ENCODE measurements around the gene STAT3.

DNA sequence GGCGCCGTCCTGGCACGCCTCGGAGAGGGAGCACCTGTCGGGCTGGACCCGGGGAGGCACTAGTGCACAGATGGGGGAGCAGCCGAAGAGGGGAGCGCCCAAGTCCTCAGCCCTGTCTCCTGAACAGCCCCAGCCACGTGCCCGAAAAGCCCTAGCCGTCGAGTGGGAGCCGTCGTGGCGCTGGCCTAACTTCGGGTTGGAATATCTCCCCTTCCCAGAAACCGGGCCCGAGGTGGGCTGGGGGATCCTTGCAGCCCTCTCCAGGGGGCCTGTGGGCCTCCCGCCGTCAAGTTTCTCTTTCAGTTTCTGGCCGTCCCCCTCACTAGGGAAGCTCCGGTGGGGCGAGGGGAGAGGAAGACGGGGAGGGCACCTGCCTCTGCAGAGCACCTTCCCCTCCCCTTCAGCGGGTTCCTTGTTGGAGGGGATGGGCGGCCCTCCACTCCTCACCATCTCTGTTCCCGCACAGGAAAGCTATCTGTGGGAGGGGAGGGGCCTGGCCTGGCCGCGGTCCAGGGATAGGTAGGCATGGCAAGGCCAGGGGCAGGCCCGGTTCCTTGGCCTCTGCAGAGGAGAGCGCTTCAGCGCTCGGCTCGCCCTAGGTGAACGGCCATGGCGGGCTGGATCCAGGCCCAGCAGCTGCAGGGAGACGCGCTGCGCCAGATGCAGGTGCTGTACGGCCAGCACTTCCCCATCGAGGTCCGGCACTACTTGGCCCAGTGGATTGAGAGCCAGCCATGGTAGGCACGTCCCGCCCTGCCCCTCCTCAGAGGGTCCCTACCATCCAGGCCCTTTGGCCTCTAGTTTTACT is 99.2 kb downstream of the STAT3 start:
- TF ChIP-seq ZNF24 (IDR thresholded peaks at IDR 0.05) (no peak), ARNT (IDR thresholded peaks at IDR 0.05) (no peak), HNRNPH1 (optimal IDR thresholded peaks at IDR 0.05; ENCODE audit: low read depth, low read length) (no peak), SOX6 (IDR thresholded peaks at IDR 0.05) (no peak)
- TF ChIP-seq, protein P1, sequence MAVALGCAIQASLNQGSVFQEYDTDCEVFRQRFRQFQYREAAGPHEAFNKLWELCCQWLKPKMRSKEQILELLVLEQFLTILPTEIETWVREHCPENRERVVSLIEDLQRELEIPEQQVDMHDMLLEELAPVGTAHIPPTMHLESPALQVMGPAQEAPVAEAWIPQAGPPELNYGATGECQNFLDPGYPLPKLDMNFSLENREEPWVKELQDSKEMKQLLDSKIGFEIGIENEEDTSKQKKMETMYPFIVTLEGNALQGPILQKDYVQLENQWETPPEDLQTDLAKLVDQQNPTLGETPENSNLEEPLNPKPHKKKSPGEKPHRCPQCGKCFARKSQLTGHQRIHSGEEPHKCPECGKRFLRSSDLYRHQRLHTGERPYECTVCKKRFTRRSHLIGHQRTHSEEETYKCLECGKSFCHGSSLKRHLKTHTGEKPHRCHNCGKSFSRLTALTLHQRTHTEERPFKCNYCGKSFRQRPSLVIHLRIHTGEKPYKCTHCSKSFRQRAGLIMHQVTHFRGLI (CRISPR knock-in tag; IDR thresholded peaks at IDR 0.05): no peak
